ENCODE measurements around the gene ZNF350. TPM values are rescaled to one million over a fixed set of nuclear protein-coding genes. Genes with fewer than 3 reads are reported as not detected.

Gene ZNF350
- total RNA-seq, 2 experiments from 2014 or later = 37.6 to 39.2 TPM

DNA sequence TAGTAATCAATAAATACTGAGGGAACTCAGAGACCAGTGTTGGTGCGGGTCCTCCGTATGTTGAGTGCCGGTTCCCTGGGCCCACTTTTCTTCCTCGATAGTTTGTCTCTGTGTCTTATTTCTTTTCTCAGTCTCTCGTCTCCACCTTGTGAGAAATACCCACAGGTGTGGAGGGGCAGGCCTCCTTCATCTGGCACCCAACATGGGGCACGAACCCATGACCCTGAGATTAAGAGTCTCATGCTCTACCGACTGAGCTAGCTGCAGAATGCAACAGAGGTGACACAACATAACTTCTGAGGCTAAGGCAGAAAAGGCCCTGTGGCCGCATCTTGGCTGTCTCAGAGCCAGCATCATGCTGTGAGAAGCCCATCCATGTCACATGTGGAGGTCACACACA, 64.7 kb downstream of the ZNF350 start:
- intact Hi-C loops (cut with DNase I, micrococcal nuclease) = loop anchor here in 1 of 2 experiments (10.0 kb wide), 2 partner anchors 217 to 327 kb away; no protein-coding TSS in a partner anchor
- TF ChIP-seq, protein P1, sequence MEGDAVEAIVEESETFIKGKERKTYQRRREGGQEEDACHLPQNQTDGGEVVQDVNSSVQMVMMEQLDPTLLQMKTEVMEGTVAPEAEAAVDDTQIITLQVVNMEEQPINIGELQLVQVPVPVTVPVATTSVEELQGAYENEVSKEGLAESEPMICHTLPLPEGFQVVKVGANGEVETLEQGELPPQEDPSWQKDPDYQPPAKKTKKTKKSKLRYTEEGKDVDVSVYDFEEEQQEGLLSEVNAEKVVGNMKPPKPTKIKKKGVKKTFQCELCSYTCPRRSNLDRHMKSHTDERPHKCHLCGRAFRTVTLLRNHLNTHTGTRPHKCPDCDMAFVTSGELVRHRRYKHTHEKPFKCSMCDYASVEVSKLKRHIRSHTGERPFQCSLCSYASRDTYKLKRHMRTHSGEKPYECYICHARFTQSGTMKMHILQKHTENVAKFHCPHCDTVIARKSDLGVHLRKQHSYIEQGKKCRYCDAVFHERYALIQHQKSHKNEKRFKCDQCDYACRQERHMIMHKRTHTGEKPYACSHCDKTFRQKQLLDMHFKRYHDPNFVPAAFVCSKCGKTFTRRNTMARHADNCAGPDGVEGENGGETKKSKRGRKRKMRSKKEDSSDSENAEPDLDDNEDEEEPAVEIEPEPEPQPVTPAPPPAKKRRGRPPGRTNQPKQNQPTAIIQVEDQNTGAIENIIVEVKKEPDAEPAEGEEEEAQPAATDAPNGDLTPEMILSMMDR (IDR thresholded peaks at IDR 0.05) = no peak
- Mint-ChIP-seq H3K9me3 (peaks cover 20% of the 10 kb centered on the region), H3K36me3 (ENCODE audit: low read depth) (peaks cover 74% of the 10 kb centered on the region), H3K27ac (no peak overlapping the region), H3K27me3 (no peaks in the 10 kb centered on the region), H3K4me1 (ENCODE audit: low read depth) (peaks cover 8% of the 10 kb centered on the region), H3K4me3 (no peak overlapping the region)
- Histone ChIP-seq H3K36me3 (ENCODE audit: insufficient read depth, low read length) (no peaks in the 10 kb centered on the region), H3K9me3 (ENCODE audit: control insufficient read depth in 1 of 2, insufficient read depth in 1 of 2, low read length in 2 of 2) (peaks cover 32 to 83% of the 10 kb centered on the region in 2 experiments), H3K27me3 (ENCODE audit: control insufficient read depth in 1 of 2, insufficient read depth in 2 of 2, low read length in 2 of 2) (no peaks in the 10 kb centered on the region), H3K4me1 (ENCODE audit: insufficient read depth, low read length) (peaks cover 6% of the 10 kb centered on the region), H3K27ac (ENCODE audit: low read depth in 1 of 2, low read length in 2 of 2) (no peak overlapping the region), H3K4me3 (ENCODE audit: low read length) (no peak overlapping the region)
- ATAC-seq (ENCODE audit: poor library complexity) = no peak
- DNase-seq = no peak
- ChIA-PET CTCF (no interaction called here), POLR2A (no interaction called here)

DNA sequence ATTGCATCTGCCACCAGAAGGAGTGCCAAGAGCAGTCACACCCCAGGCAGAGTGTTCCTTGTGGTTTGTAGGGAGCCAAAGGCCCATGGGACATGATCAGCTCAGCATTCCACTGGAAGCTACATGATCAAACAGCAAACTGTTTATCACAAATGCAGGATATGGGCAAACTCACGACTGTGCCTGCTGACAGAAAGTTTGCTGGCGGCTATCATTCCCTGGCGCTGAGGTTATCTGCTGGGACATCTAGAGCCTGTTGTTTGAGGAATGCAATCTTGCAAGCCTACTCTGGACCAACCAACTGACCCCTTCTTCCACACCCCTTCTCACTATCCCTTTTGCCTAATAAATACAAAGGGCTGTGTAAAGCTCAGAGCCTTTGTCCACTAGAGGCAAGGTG, 67.0 kb downstream of the ZNF350 start:
- intact Hi-C loops (cut with DNase I, micrococcal nuclease) = loop anchor here in 1 of 2 experiments (10.0 kb wide), 2 partner anchors 215 to 325 kb away; no protein-coding TSS in a partner anchor
- Histone ChIP-seq H3K27me3 (ENCODE audit: control insufficient read depth in 1 of 2, insufficient read depth in 2 of 2, low read length in 2 of 2) (no peaks in the 10 kb centered on the region), H3K4me1 (ENCODE audit: insufficient read depth, low read length) (no peaks in the 10 kb centered on the region), H3K4me3 (ENCODE audit: low read length) (no peak overlapping the region), H3K27ac (ENCODE audit: low read depth in 1 of 2, low read length in 2 of 2) (no peak overlapping the region), H3K36me3 (ENCODE audit: insufficient read depth, low read length) (no peaks in the 10 kb centered on the region), H3K9me3 (ENCODE audit: control insufficient read depth in 1 of 2, insufficient read depth in 1 of 2, low read length in 2 of 2) (peaks cover 33 to 90% of the 10 kb centered on the region in 2 experiments)
- peaks cover 15% of the 10 kb centered on the region for H3K9me3 Mint-ChIP-seq
- TF ChIP-seq, protein P1 (IDR thresholded peaks at IDR 0.05) = no peak
- no peaks in the 10 kb centered on the region for H3K27me3 Mint-ChIP-seq
- no peak overlapping the region for H3K27ac Mint-ChIP-seq
- H3K4me3 Mint-ChIP-seq = no peak overlapping the region
- H3K36me3 Mint-ChIP-seq (ENCODE audit: low read depth) = peaks cover 77% of the 10 kb centered on the region
- ATAC-seq (ENCODE audit: poor library complexity) (no peak), DNase-seq (no peak)
- POLR2A ChIA-PET = no interaction called here
- H3K4me1 Mint-ChIP-seq (ENCODE audit: low read depth) = no peaks in the 10 kb centered on the region
- CTCF ChIA-PET = no interaction called here

DNA sequence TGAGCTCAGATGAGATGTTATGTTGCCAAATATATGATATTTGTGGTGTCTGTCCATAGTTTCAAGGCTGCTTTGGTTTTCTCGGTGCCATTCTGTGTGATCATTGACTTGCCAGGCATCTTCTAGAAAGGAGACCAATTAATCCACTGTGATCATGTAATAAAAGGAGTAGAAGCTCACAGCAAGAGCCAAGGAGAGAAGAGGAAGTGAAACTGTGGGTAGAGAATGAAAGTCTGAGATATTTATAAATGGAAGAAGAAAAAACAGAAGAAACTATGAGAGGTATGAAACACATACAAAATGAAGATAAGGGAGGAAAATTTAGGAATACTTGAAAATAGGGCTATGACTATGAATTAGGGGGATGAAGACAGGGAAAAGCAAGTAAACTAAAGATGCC, 70.5 kb downstream of the ZNF350 start:
- H3K9me3 Mint-ChIP-seq = peaks cover 19% of the 10 kb centered on the region
- no peak overlapping the region for H3K27ac ChIP-seq (ENCODE audit: low read depth in 1 of 2, low read length in 2 of 2)
- H3K27me3 ChIP-seq (ENCODE audit: control insufficient read depth in 1 of 2, insufficient read depth in 2 of 2, low read length in 2 of 2) = no peaks in the 10 kb centered on the region
- H3K4me3 ChIP-seq (ENCODE audit: low read length) = no peak overlapping the region
- H3K36me3 ChIP-seq (ENCODE audit: insufficient read depth, low read length) = no peaks in the 10 kb centered on the region
- H3K4me1 ChIP-seq (ENCODE audit: insufficient read depth, low read length) = no peaks in the 10 kb centered on the region
- no peaks in the 10 kb centered on the region for H3K4me1 Mint-ChIP-seq (ENCODE audit: low read depth)
- no peak overlapping the region for H3K4me3 Mint-ChIP-seq
- POLR2A ChIA-PET = no interaction called here
- no peaks in the 10 kb centered on the region for H3K27me3 Mint-ChIP-seq
- CTCF ChIA-PET = no interaction called here
- H3K27ac Mint-ChIP-seq = no peak overlapping the region
- ATAC-seq (ENCODE audit: poor library complexity) (no peak), DNase-seq (no peak)
- peaks cover 27 to 84% of the 10 kb centered on the region in 2 experiments for H3K9me3 ChIP-seq (ENCODE audit: control insufficient read depth in 1 of 2, insufficient read depth in 1 of 2, low read length in 2 of 2)
- H3K36me3 Mint-ChIP-seq (ENCODE audit: low read depth) = peaks cover 69% of the 10 kb centered on the region
- TF ChIP-seq, protein P1 (IDR thresholded peaks at IDR 0.05) = no peak
- intact Hi-C loops (cut with DNase I, micrococcal nuclease) = no loop called here

Measured in CD4-positive, alpha-beta T cell (primary cell).